ENCODE data around the gene PHF3. TPM values are rescaled to one million over a fixed set of nuclear protein-coding genes. Genes with fewer than 3 reads are reported as not detected.
"Not testable (repeated sequence)": the region's sequence is repeated elsewhere in the genome, so short reads cannot be mapped to it uniquely, and the experiment has no call there.

The PHF3 gene
- total RNA-seq, 1 donor from 2014 or later, result 31.5 TPM

GRCh38 chr6:63724721-63725120 is 89.1 kb downstream of the PHF3 start:
- Histone ChIP-seq H3K4me1 (no peaks in the 10 kb centered on the region), H3K4me3 (no peak overlapping the region), H3K9me3 (no peaks in the 10 kb centered on the region), H3K36me3 (no peaks in the 10 kb centered on the region), H3K27me3 (no peaks in the 10 kb centered on the region), H3K27ac (no peak overlapping the region)
- no peak for DNase-seq (ENCODE audit: low spot score in 2 of 2)
- no peak for TF ChIP-seq CTCF (IDR thresholded peaks at IDR 0.05)
- intact Hi-C loops (cut with DNase I), result no loop called here

DNA sequence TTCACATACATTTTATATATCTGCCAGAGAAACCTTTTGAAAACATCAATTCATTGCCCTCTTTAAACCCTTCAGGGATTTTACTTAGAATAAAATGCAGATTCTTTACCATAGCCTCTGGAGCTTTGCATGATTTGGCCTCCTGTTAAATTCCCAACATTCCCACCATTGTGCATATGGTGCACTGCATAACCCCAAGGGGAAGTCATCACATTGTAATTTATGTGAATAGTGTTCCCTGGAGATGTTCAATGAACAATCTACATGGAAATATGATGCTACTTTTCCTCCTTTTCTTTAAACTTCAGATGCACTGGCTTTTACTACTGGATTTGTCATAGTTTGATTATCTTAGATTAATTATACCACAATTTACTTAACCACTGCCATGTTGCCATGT is 94.7 kb downstream of the PHF3 start:
- Histone ChIP-seq H3K27ac (no peak overlapping the region), H3K9me3 (no peaks in the 10 kb centered on the region), H3K4me1 (no peaks in the 10 kb centered on the region), H3K4me3 (no peak overlapping the region), H3K27me3 (no peaks in the 10 kb centered on the region), H3K36me3 (no peaks in the 10 kb centered on the region)
- TF ChIP-seq CTCF (IDR thresholded peaks at IDR 0.05), result no peak
- no peak for DNase-seq (ENCODE audit: low spot score in 2 of 2)
- intact Hi-C loops (cut with DNase I), result no loop called here

DNA sequence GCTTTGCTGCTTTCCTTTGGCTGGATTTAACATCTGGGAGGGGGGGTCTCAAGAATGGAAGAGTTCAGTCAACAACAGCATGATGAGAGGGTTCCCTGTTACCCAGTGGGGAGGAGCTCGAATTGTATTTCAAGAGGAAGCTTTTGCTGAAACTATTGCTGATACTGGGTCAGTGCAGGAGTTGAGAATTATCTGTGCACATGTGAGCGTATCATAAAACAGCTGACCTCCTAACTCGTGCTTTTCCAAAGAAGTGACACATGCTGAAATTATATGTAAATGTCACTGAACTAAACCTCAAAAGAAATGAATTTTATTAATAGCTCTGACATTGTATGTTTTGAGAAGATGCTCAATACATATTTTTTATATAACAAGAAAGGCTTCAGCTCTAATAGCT is 96.3 kb downstream of the PHF3 start:
- TF ChIP-seq CTCF (IDR thresholded peaks at IDR 0.05), result no peak
- no peak overlapping the region for H3K4me3 ChIP-seq
- no peak for DNase-seq (ENCODE audit: low spot score in 2 of 2)
- H3K36me3 ChIP-seq, result no peaks in the 10 kb centered on the region
- no peaks in the 10 kb centered on the region for H3K4me1 ChIP-seq
- intact Hi-C loops (cut with DNase I), result no loop called here
- no peak overlapping the region for H3K27ac ChIP-seq
- H3K27me3 ChIP-seq, result no peaks in the 10 kb centered on the region
- H3K9me3 ChIP-seq, result peaks cover 0 to 7% of the 10 kb centered on the region in 2 donors

- Histone ChIP-seq H3K4me1 (no peaks in the 10 kb centered on the region), H3K9me3 (peaks cover 0 to 7% of the 10 kb centered on the region in 2 donors), H3K4me3 (no peak overlapping the region), H3K36me3 (no peaks in the 10 kb centered on the region), H3K27me3 (no peaks in the 10 kb centered on the region), H3K27ac (no peak overlapping the region)
- no peak for TF ChIP-seq CTCF (IDR thresholded peaks at IDR 0.05)
- intact Hi-C loops (cut with DNase I), result no loop called here
- no peak for DNase-seq (ENCODE audit: low spot score in 2 of 2)
These were observed 96.7 kb downstream of the PHF3 start for GRCh38 chr6:63732336-63732735.

DNA sequence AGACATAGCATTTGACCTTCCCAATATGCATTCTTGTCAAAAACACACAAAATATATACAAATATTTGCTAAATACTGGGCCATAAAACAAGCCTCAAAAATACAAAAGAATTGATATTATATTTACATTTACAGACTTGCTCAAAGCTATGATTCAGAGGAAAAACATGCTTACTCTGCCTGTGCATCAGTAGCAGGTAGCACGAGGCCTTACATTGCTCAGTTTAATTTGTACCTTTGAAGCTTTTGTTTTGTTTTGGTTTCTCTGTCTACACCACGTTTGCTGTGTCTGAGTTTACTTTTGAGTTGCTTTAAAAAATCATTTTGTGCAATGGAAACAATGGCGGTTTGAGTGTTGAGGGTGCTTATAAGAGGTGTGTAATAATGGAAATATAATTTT is 99.3 kb downstream of the PHF3 start:
- Histone ChIP-seq H3K4me3 (no peak overlapping the region), H3K27me3 (no peaks in the 10 kb centered on the region), H3K4me1 (no peaks in the 10 kb centered on the region), H3K36me3 (no peaks in the 10 kb centered on the region), H3K9me3 (peaks cover 0 to 7% of the 10 kb centered on the region in 2 donors), H3K27ac (no peak overlapping the region)
- no peak for TF ChIP-seq CTCF (IDR thresholded peaks at IDR 0.05)
- no peak for DNase-seq (ENCODE audit: low spot score in 2 of 2)
- intact Hi-C loops (cut with DNase I), result no loop called here

- intact Hi-C loops (cut with DNase I); H3K36me3 ChIP-seq; H3K4me3 ChIP-seq; DNase-seq (ENCODE audit: low spot score in 2 of 2); H3K4me1 ChIP-seq; H3K9me3 ChIP-seq; H3K27me3 ChIP-seq; H3K27ac ChIP-seq: not testable (repeated sequence)
These were observed 102.6 kb downstream of the PHF3 start for GRCh38 chr6:63738190-63738589.
